Spleen (tissue), 11 donors: ENCODE results near the gene LDB2. TPM values are rescaled to one million over a fixed set of nuclear protein-coding genes. Genes with fewer than 3 reads are reported as not detected.

Experiments
- DNase-seq: peaks from one replicate; pipeline ENCODE4 v3.0.0-alpha.2; 2020
- H3K27ac ChIP-seq, 8 donors: fragments of 200-600 bp; sonication (generic) in 7 of 8; 1 replicate in 4 of 8; 2 replicates in 4 of 8; pipeline versions ENCODE4 v1.5.0 to v1.8.0; 2016 to 2021; ENCODE audit warnings: inconsistent platforms in 4 of 8, mild to moderate bottlenecking in 4 of 8, moderate library complexity in 1 of 8
- H3K27me3 ChIP-seq, 7 donors: fragments of 200-600 bp; sonication (generic) in 6 of 7; replicated peaks in 1 of 7; 1 replicate in 4 of 7; 2 replicates in 3 of 7; pipeline versions ENCODE4 v1.5.0 to v1.8.0; 2016 to 2021; ENCODE audit warnings: inconsistent platforms in 3 of 7, mild to moderate bottlenecking in 1 of 7
- H3K36me3 ChIP-seq, 6 donors: fragments of 200-600 bp; sonication (generic) in 5 of 6; 1 replicate in 4 of 6; 2 replicates in 2 of 6; pipeline versions ENCODE4 v1.5.0 to v1.8.0; 2016 to 2021; ENCODE audit warnings: inconsistent platforms in 2 of 6
- H3K4me1 ChIP-seq, 6 donors: fragments of 200-600 bp; sonication (generic) in 5 of 6; 1 replicate in 3 of 6; 2 replicates in 3 of 6; pipeline versions ENCODE4 v1.5.0 to v1.8.0; 2016 to 2021; ENCODE audit warnings: inconsistent platforms in 3 of 6
- H3K4me3 ChIP-seq, 8 donors: fragments of 200-600 bp; sonication (generic) in 7 of 8; 1 replicate in 4 of 8; 2 replicates in 4 of 8; pipeline versions ENCODE4 v1.5.0 to v1.8.0; 2016 to 2021; ENCODE audit warnings: inconsistent platforms in 4 of 8, mild to moderate bottlenecking in 4 of 8, moderate library complexity in 2 of 8
- H3K9me3 ChIP-seq, 8 donors: fragments of 200-600 bp; sonication (generic) in 7 of 8; 1 replicate in 4 of 8; 2 replicates in 4 of 8; pipeline versions ENCODE4 v1.5.0 to v1.8.0; 2016 to 2021; ENCODE audit warnings: inconsistent platforms in 4 of 8
- POLR2A ChIP-seq, 3 donors: fragments of 450-650 bp; IDR thresholded peaks; one replicate each; pipeline ENCODE4 v1.5.1; 2017; ENCODE audit warnings: antibody characterized with exemption in 3 of 3, mild to moderate bottlenecking in 1 of 3
- POLR2AphosphoS5 ChIP-seq, 3 donors: sonication (generic); formaldehyde crosslinking; IDR thresholded peaks; one replicate each; pipeline ENCODE4 v1.5.1; 2017; ENCODE audit warnings: antibody characterized with exemption in 3 of 3
- WGBS, 5 donors: extraction: QIAGEN DNeasy Blood & Tissue Kit in 3 of 5; methylation state at CpG; one replicate each; pipeline versions ENCODE4 v1.1.5 to v1.1.7; 2013 to 2018; 5-methylcytosine and 5-hydroxymethylcytosine counted together
- intact Hi-C: fragments of 100-400 bp; cut with DNase I; formaldehyde crosslinking; loops from one replicate; pipeline ENCODE4 v1.15.0; 2023; ENCODE audit warnings: low total_unique reads
- polyA plus RNA-seq, 3 donors: library from polyadenylated mRNA; stranded (reverse); fragments of 200-250 nt; gene quantifications; one replicate each; pipeline ENCODE4 v1.2.1, GENCODE V29; 2013
- total RNA-seq, 7 donors: library from RNA; depleted of rRNA in 3 of 7; stranded (reverse); fragments of >200 nt in 3 of 7; fragmentation: NEBNext Ultra II Directional in 4 of 7; extraction: Animal tissue kit (Norgen Biotek cat#: 25700) in 4 of 7; gene quantifications; one replicate each; pipeline versions ENCODE4 v1.1.0 to v1.2.1, GENCODE V29; 2016 to 2021
- TF ChIP-seq, protein P1 (sequence below), 11 experiments: fragments of 200-600 bp in 7 of 11; fragments of 450-650 bp in 4 of 11; sonication (generic) in 4 of 11; IDR thresholded peaks in 8 of 11; conservative IDR thresholded peaks in 3 of 11; 1 replicate in 7 of 11; 2 replicates in 4 of 11; pipeline versions ENCODE4 v1.4.0 to v1.8.0; 2016 to 2021; ENCODE audit warnings: antibody characterized with exemption in 11 of 11, inconsistent platforms in 4 of 11, mild to moderate bottlenecking in 1 of 11
- donor health status: healthy with polysubstance abuse.
- donor health status: DM: no; HTN: no; CAD: no; lungs with moderate emphysema.
- donor health status: DM: no; HTN: no; CAD: no.
- donor health status: Bipolar disorder and iron deficiency.
- donor health status: healthy.
- donor health status: DM: no; HTN: no; CAD: no.
- donor health status: DM: yes; HTN: yes; CAD: no.

The LDB2 gene
- total and polyA plus RNA-seq, 10 donors: 24.1 to 257 (median 142) TPM

DNA sequence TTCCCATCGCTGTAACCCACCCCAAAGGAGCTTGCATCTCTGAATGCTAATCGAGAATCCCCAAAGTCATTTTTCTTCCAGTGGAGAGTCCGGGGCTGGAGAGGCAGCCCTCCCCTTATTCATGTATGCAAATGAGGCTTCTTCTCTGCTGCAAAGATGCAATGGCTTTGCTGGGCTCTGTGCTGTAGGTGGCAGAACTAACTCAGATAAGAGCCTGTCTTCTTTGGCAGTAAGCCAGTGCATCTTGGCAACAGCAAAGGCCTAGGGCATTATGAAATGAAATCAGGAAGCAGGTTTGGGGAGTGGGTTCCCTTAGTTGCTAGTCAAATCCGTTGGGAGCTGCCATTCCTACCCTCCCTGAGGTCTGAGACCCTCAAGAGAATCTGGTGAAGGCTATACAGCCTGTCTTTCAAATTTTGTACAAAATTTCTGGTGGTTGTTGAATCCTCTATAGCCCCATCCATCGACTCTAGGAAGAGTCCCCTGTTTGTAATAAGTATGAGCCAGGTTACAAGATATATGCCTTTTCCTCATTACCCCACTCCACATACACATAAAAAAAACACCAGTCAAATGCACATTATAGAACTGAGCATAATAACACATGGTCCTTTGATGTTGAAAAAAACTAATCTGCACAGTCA, 381.5 kb downstream of the LDB2 start:
- no peaks in the 10 kb centered on the region for H3K36me3 ChIP-seq
- H3K4me1 ChIP-seq: peaks cover 0 to 3% (median 0%) of the 10 kb centered on the region in 6 donors
- WGBS, 5 donors: 40 to 55% (median 49%) methylated on average over 5 of the region's 5 CpGs
- TF ChIP-seq, protein P1, sequence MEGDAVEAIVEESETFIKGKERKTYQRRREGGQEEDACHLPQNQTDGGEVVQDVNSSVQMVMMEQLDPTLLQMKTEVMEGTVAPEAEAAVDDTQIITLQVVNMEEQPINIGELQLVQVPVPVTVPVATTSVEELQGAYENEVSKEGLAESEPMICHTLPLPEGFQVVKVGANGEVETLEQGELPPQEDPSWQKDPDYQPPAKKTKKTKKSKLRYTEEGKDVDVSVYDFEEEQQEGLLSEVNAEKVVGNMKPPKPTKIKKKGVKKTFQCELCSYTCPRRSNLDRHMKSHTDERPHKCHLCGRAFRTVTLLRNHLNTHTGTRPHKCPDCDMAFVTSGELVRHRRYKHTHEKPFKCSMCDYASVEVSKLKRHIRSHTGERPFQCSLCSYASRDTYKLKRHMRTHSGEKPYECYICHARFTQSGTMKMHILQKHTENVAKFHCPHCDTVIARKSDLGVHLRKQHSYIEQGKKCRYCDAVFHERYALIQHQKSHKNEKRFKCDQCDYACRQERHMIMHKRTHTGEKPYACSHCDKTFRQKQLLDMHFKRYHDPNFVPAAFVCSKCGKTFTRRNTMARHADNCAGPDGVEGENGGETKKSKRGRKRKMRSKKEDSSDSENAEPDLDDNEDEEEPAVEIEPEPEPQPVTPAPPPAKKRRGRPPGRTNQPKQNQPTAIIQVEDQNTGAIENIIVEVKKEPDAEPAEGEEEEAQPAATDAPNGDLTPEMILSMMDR (IDR thresholded peaks at IDR 0.05 in 8 of 11, conservative IDR thresholded peaks at IDR 0.05 in 3 of 11): peak in 6 of 11 experiments; percentile 16 to 40 (median 26)
- peak in 1 of 3 donors; percentile 56 for TF ChIP-seq POLR2AphosphoS5 (IDR thresholded peaks at IDR 0.05)
- no peak for TF ChIP-seq POLR2A (IDR thresholded peaks at IDR 0.05)
- intact Hi-C loops: no loop called here
- H3K27ac ChIP-seq: no peak overlapping the region
- no peaks in the 10 kb centered on the region for H3K9me3 ChIP-seq
- no peak for DNase-seq
- H3K4me3 ChIP-seq: no peak overlapping the region
- no peaks in the 10 kb centered on the region for H3K27me3 ChIP-seq

DNA sequence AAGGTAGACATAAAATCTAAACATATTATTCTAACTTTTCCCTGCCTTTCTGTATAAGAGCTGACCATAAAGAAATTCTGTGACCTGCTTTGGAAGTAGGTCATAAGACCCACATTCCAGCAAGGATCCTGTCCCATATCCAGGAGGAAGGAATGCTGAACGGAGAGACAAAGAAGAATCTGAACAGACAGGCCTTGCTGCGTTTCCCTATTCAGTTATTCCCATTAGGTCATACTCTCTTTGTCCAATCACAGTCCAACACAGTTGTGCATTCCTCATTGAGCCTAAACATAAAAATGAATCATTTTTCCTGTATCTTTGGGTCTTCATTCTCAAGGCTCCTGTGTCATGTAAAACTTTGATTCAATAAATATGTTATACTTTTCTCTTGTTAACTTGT, 384.6 kb downstream of the LDB2 start:
- intact Hi-C loops: no loop called here
- DNase-seq: no peak
- Histone ChIP-seq H3K4me1 (no peaks in the 10 kb centered on the region), H3K27ac (no peak overlapping the region), H3K4me3 (no peak overlapping the region), H3K27me3 (no peaks in the 10 kb centered on the region), H3K36me3 (peaks cover 0 to 16% (median 5%) of the 10 kb centered on the region in 6 donors), H3K9me3 (peaks cover 0 to 17% (median 11%) of the 10 kb centered on the region in 8 donors)
- WGBS, 5 donors: 81 to 93% (median 86%) methylated on average over 2 of the region's 2 CpGs
- TF ChIP-seq POLR2AphosphoS5 (IDR thresholded peaks at IDR 0.05) (no peak), POLR2A (IDR thresholded peaks at IDR 0.05) (no peak)
- TF ChIP-seq, protein P1 (IDR thresholded peaks at IDR 0.05 in 8 of 11, conservative IDR thresholded peaks at IDR 0.05 in 3 of 11): no peak

DNA sequence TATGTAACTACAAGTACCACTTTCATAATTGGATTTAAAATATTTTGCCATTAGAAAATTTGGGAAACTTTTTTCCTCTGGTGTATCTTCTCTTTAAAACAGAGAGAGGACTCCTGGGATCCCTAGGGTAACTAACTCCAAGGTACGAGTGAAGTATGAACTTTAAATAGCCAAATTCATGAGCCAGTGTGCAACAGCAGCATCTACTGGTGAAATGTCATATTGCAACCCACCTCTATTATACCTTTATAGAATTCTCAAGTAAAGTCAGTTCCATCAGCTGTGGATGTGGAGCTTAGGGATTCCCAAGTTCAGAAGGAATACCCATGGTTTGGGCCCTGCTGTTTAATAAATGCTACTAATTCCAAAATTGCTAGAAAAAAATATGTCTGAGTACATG, 389.5 kb downstream of the LDB2 start:
- no peak for DNase-seq
- WGBS, 5 donors: 74 to 87% (median 85%) methylated on average over 1 of the region's 1 CpG
- Histone ChIP-seq H3K27me3 (no peaks in the 10 kb centered on the region), H3K9me3 (peaks cover 0 to 22% (median 14%) of the 10 kb centered on the region in 8 donors), H3K36me3 (peaks cover 0 to 51% (median 9%) of the 10 kb centered on the region in 6 donors), H3K4me1 (no peaks in the 10 kb centered on the region), H3K4me3 (no peak overlapping the region), H3K27ac (no peak overlapping the region)
- intact Hi-C loops: no loop called here
- TF ChIP-seq, protein P1 (IDR thresholded peaks at IDR 0.05 in 8 of 11, conservative IDR thresholded peaks at IDR 0.05 in 3 of 11): no peak
- TF ChIP-seq POLR2AphosphoS5 (IDR thresholded peaks at IDR 0.05): no peak
- TF ChIP-seq POLR2A (IDR thresholded peaks at IDR 0.05): no peak

DNA sequence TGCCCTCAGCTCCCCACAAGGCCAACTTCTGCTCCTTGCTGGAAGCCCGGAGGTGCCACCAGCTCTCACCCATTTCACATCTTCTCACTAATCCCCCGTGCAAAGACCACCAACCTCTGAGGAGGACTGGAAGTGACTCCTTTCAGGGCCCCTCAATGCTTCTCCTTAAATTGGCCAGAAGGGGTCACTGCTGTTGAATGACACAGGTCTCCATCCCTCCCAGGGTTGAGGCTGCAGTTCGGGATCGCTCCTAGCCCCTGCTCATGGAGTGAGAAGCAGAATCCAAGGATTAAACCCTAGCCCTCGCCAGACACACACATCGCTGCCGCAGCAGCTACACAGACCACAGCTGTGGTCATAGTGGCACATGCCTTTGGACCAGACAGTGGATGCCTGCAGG, 392.7 kb downstream of the LDB2 start:
- no peak overlapping the region for H3K27ac ChIP-seq
- H3K4me1 ChIP-seq: no peaks in the 10 kb centered on the region
- H3K27me3 ChIP-seq: no peaks in the 10 kb centered on the region
- 84 to 91% (median 87%) methylated on average over 7 of the region's 7 CpGs for WGBS, 5 donors
- no peak overlapping the region for H3K4me3 ChIP-seq
- no peak for DNase-seq
- peaks cover 0 to 83% (median 9%) of the 10 kb centered on the region in 6 donors for H3K36me3 ChIP-seq
- TF ChIP-seq POLR2A (IDR thresholded peaks at IDR 0.05) (no peak), POLR2AphosphoS5 (IDR thresholded peaks at IDR 0.05) (no peak)
- TF ChIP-seq, protein P1 (IDR thresholded peaks at IDR 0.05 in 8 of 11, conservative IDR thresholded peaks at IDR 0.05 in 3 of 11): no peak
- H3K9me3 ChIP-seq: peaks cover 0 to 32% (median 23%) of the 10 kb centered on the region in 8 donors
- intact Hi-C loops: no loop called here
